Activated CD8-positive, alpha-beta memory T cell treated with anti-CD3 and anti-CD28 coated beads, Interleukin-2, amount 50 U/mL, for 1 hour (primary cell): Measurements from ENCODE around the gene DNPH1.

Experiments
- DNase-seq: peaks from one replicate; pipeline ENCODE4 v3.0.0-alpha.2; 2020; ENCODE audit errors: extremely low read depth

Gene DNPH1

DNA sequence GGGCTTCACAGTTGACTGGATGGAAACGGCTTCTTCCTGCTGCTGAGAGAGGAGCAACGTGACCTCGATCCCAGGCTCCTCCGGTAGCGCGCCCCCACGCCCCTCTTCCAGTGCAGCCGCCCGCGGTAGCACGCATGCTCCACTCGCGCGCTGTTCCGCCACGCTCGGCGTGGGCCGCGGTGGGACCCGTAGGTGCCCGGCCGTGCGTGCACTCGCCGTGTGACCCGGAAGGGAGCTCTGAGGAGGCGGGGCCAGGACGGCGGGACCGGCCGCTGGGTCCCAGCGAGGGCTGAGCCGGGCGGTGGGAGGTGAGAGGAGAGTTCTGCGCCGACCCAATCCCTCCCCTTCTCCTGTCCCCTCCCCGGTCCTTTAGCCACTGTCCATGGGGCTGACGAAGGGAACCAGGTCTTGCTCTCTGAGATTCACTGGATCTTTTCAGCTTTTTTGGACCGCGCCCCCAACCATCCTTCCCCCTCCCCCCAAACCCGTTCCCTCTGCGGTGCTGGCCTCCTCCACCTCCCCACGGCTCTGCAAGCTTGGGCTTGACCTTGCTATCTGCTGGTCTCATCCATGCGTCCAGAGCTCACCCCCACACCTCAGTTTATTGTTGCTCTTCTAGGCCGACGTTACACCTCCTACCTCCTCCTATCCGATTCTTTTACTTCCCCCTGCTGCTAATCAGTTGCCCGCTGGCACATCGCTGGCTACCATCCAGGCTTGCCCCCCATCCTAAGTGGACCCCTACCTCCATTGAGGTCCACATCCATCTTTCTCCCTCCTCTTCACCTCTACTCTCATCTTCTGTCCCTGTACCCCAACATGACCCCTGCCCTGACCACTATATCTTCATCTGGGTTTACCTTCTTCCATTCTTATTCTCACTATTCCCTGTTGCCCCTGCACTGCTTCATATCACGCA is 47.1 kb downstream of the DNPH1 start, which contains the start of gene CUL9:
TSS of gene CUL9 (plus strand) at position 255 of the 919 bp plus-strand sequence. CDS start 2,115 bp downstream, outside the sequence.
- no peak for DNase-seq

DNA sequence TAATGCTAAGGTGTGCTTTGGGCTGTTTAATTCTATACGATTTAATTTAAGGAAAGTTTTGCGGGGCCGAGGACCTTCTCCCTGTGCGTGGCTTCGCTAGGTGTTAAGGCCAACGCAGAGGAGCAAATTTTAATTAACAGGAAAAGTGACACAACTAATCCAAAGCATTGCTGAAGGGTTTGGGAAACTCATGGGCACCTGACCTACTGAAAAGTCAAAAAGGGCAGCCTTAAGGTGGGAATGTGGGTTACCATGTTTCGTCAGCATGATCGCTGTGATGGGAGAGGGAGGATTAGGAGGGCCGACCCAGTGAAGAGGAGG is 47.7 kb downstream of the DNPH1 start:
- no peak for DNase-seq

DNA sequence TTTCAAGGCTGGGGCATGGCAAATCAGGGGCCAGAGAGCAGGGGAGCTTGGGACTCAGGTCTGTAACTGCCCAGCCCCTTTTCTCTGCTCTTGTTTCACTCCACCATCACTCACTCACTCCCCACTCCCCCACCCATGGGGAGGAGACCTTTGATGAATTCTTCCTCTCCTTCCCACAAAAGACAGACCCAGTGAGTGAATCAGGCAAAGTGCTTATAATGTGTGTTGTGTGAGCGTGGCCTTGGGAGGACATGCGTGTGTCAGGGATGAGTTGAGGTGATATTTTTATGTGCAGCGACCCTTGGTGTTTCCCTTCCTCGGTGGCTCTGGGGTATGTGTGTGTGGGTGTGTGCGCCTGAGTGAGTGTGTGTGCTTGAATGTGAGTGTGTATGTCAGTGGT is 48.3 kb downstream of the DNPH1 start:
- no peak for DNase-seq

DNA sequence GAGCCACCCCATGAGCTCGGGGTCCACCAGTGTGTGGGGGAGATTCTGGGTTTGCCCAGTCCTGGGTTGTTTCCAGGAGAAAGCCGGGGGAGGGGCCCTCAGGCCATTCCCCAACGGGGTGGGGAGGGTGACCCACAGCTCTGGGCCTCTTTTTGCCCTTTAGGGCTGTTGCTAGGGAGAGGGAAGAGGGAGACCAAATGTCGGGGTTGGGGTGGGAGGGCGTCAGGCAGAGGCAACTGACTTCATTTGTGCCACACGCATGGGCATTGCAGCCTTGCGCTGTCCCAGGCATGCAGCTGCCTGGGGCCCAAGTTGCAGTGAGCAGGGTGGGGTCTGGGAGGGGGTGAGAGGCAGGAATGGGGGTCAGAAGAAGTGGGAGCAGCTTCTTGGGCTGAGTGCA is 49.2 kb downstream of the DNPH1 start:
- no peak for DNase-seq

DNA sequence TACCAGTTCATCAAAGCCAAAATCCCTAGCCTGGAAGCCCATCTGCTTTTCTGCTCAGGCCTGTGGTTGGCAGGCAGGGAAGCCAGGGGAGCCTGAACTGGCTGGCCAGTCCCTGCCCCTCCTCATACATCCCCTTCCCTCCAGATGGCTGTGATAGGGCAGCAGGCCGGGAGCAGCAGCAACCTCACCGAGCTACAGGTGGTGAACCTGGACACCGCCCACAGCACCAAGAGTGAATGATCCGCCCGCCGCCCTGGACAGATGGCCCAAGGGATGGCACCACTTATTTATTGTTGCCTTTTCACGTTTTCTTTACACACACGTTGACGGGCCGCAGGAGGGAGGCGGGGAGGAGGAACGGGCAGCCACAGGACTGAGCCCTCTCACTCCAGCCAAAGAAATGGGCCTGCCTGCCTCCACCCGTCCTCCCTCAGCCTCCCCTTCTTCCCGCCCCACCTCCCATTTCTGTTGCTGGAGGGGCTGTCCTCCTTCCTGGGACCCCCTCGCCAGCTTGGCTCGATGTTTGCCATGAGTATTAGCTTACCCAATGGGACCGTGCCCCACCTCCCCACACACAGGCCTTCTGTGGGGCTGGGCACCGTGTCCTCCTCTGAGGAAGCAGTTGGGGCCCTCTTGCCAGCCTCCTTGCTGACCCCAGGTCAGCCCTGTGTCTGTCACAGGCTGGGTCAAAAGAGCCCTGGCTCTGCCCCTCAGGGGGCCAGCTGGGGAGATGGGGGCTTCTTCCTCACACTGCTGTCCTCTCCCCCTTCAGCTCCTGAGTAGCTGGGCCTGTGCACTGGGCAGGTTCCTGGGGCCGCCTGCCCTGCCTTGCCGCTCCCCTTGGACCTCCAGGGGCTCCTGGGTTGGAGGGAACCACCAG is 50.1 kb downstream of the DNPH1 start:
- DNase-seq = no peak

DNA sequence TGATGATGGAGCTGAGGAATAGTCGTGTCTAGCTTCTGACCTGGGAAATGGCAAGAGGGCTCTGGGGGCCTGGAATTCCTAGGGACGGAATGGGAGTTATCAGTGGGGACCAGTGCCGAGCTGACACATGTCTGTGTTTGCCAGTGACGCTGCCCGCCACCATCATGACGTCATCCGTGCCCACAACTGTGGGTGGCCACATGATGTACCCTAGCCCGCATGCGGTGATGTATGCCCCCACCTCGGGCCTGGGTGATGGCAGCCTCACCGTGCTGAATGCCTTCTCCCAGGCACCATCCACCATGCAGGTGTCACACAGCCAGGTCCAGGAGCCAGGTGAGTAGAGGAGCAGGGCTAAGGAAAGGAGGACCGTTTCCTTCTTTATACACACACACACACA is 51.1 kb downstream of the DNPH1 start:
- no peak for DNase-seq

DNA sequence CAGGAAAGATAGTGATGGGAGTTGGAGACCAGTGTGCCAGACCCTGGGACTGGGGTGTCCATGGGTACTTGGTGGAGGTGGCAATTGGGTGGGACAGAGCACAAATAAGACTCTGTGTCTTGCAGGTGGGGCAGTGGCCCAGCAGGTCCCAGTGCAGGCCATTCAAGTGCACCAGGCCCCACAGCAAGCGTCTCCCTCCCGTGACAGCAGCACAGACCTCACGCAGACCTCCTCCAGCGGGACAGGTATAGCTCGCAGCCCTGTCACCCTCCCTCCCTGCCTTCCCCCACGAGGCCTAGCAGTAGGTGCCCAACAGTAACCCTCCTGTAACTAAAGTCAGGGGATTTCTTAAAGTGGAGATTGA is 52.9 kb downstream of the DNPH1 start:
- DNase-seq = no peak

DNA sequence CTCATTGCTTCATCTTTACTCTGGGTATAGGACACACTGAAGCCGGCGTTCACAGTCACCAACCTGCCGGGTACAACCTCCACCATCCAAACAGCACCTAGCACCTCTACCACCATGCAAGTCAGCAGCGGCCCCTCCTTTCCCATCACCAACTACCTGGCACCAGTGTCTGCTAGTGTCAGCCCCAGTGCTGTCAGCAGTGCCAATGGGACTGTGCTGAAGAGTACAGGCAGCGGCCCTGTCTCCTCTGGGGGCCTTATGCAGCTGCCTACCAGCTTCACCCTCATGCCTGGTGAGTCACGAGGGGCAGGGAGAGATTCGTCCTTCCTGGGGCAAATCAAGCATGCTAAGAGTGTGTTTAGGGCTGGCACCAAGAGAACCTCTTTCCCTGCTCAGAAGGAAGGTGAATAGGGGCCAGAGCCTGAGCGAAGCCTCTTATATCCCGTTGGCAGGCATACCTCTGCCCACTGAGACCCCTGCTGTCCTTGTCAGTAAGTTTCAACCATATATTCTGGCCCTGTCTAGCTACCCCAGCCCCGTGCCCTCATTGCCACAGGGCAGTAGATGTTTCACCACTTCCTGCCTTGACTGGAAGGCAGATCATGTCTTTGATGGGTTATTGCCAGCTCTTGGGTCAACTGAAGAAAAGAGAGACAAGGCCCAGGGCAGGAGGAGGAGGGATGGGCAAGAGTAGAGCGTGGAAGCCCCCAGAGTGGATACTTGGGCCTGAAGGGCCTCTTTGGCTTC is 53.4 kb downstream of the DNPH1 start:
- no peak for DNase-seq
